PC-3 (cell line): Measurements from ENCODE around the gene CLEC16A. TPM values are rescaled to one million over a fixed set of nuclear protein-coding genes. Genes with fewer than 3 reads are reported as not detected.

Experiments used
- ATAC-seq: fragments of 200-7000 bp; cut with Tn5 transposase; 2 replicates; pipeline ENCODE4 v1.9.1; 2020; ENCODE audit warnings: mild to moderate bottlenecking, moderate library complexity
- BruUV-seq: library from RNA; stranded (reverse); fragments of 400-500 nt; replicated peaks from 2 replicates; lab custom pipeline; 2021; lab: Mats Ljungman, UMichigan
- CTCF ChIA-PET: fragments of 300-600 bp; sonication (Branson Sonifier 250); formaldehyde crosslinking; loops from one replicate; lab custom pipeline; 2022; ENCODE audit warnings: antibody characterized with exemption; lab: Charles Lee
- POLR2A ChIA-PET: fragments of 300-600 bp; sonication (Branson Sonifier 250); formaldehyde crosslinking; loops from one replicate; lab custom pipeline; 2022; ENCODE audit warnings: antibody characterized with exemption; ENCODE audit not compliant: unreplicated experiment; lab: Charles Lee
- DNase-seq: peaks from one replicate; pipeline ENCODE4 v3.0.0-alpha.2; 2015
- H2AFZ ChIP-seq: fragments of 300-600 bp; sonication (generic); 2 replicates; pipeline ENCODE4 v1.6.0; 2016; ENCODE audit warnings: antibody characterized with exemption, low read length
- H3F3A ChIP-seq: fragments of 300-600 bp; sonication (generic); one replicate; pipeline ENCODE4 v1.6.0; 2017; ENCODE audit warnings: antibody characterized with exemption, low read length, control low read depth, mild to moderate bottlenecking; ENCODE audit not compliant: unreplicated experiment
- H3K27ac ChIP-seq: fragments of 300-600 bp; sonication (generic); 2 replicates; pipeline ENCODE4 v1.5.1; 2016; ENCODE audit warnings: mild to moderate bottlenecking, low read length
- H3K27me3 ChIP-seq: fragments of 300-600 bp; sonication (generic); 2 replicates; pipeline ENCODE4 v1.6.1; 2016; ENCODE audit warnings: low read length, mixed read lengths
- H3K36me3 ChIP-seq: fragments of 300-600 bp; sonication (generic); 2 replicates; pipeline ENCODE4 v1.6.1; 2016; ENCODE audit warnings: low read depth, mixed run types, low read length, mixed read lengths
- H3K4me1 ChIP-seq: fragments of 300-600 bp; sonication (generic); 2 replicates; pipeline ENCODE4 v1.5.1; 2016; ENCODE audit warnings: low read length; ENCODE audit not compliant: insufficient read depth
- H3K4me2 ChIP-seq: fragments of 300-600 bp; sonication (generic); 2 replicates; pipeline ENCODE4 v1.6.0; 2016; ENCODE audit warnings: low read length
- H3K4me3 ChIP-seq: fragments of 300-600 bp; sonication (generic); 2 replicates; pipeline ENCODE4 v1.5.1; 2016; ENCODE audit warnings: mild to moderate bottlenecking, low read length, mixed read lengths
- H3K79me2 ChIP-seq: fragments of 300-600 bp; sonication (generic); 2 replicates; pipeline ENCODE4 v1.6.1; 2017; ENCODE audit warnings: low read length, mixed read lengths
- H3K9ac ChIP-seq: fragments of 300-600 bp; sonication (generic); 2 replicates; pipeline ENCODE4 v1.6.0; 2016; ENCODE audit warnings: mild to moderate bottlenecking, low read length
- H3K9me2 ChIP-seq: fragments of 300-600 bp; sonication (generic); replicated peaks from 2 replicates; pipeline ENCODE4 v1.6.1; 2016; ENCODE audit warnings: mixed run types, low read length, mixed read lengths
- H3K9me3 ChIP-seq: fragments of 300-600 bp; sonication (generic); 2 replicates; pipeline ENCODE4 v1.6.1; 2016; ENCODE audit warnings: low read length, mixed read lengths
- H4K20me1 ChIP-seq: fragments of 300-600 bp; sonication (generic); 2 replicates; pipeline ENCODE4 v1.6.1; 2016; ENCODE audit warnings: low read length, mixed read lengths
- CTCF ChIP-seq: fragments of 300-600 bp; sonication (generic); conservative IDR thresholded peaks from 2 replicates; pipeline ENCODE4 v1.5.1; 2017; ENCODE audit warnings: antibody characterized with exemption, low read depth, mild to moderate bottlenecking, low read length
- EZH2 ChIP-seq: fragments of 300-600 bp; sonication (generic); IDR thresholded peaks from one replicate; pipeline ENCODE4 v1.6.1; 2017; ENCODE audit warnings: antibody characterized with exemption, mild to moderate bottlenecking, low read length; ENCODE audit not compliant: unreplicated experiment
- EZH2phosphoT487 ChIP-seq: fragments of 300-600 bp; sonication (generic); IDR thresholded peaks from 2 replicates; pipeline ENCODE4 v1.6.1; 2018; ENCODE audit warnings: mild to moderate bottlenecking, antibody characterized with exemption, low read length, borderline replicate concordance
- intact Hi-C: fragments of 100-400 bp; cut with micrococcal nuclease; formaldehyde crosslinking; loops from 2 replicates; pipeline ENCODE4 v1.9.0; 2023
- total RNA-seq: library from RNA; depleted of rRNA; stranded (reverse); fragments of >200 nt; gene quantifications from 2 replicates; pipeline ENCODE4 v1.2.3, GENCODE V29; 2014

CLEC16A gene
- total RNA-seq, 1 experiment from 2014 or later: 9.5 TPM

GRCh38 chr16:11211977-11212797, 267.8 kb downstream of the CLEC16A start:
- Histone ChIP-seq H3K9ac (no peak overlapping the region), H3K36me3 (no peaks in the 10 kb centered on the region), H4K20me1 (no peaks in the 10 kb centered on the region), H3K9me2 (no peaks in the 10 kb centered on the region), H3K9me3 (no peaks in the 10 kb centered on the region), H3K79me2 (no peaks in the 10 kb centered on the region), H2AFZ (no peak overlapping the region), H3K27me3 (no peaks in the 10 kb centered on the region), H3F3A (no peaks in the 10 kb centered on the region), H3K4me1 (no peaks in the 10 kb centered on the region), H3K4me2 (no peak overlapping the region), H3K27ac (no peak overlapping the region), H3K4me3 (no peak overlapping the region)
- DNase-seq (no peak), ATAC-seq (no peak)
- no TSS peak for BruUV-seq
- no peak for TF ChIP-seq EZH2phosphoT487
- TF ChIP-seq CTCF: no peak
- TF ChIP-seq EZH2: no peak
- ChIA-PET CTCF (no interaction called here), POLR2A (no interaction called here)
- intact Hi-C loops: no loop called here

GRCh38 chr16:11212798-11213196, 268.4 kb downstream of the CLEC16A start:
- Histone ChIP-seq H3K4me2 (no peak overlapping the region), H3K27me3 (no peaks in the 10 kb centered on the region), H3K9ac (no peak overlapping the region), H4K20me1 (no peaks in the 10 kb centered on the region), H3K27ac (no peak overlapping the region), H2AFZ (no peak overlapping the region), H3K9me2 (no peaks in the 10 kb centered on the region), H3F3A (no peaks in the 10 kb centered on the region), H3K36me3 (no peaks in the 10 kb centered on the region), H3K79me2 (no peaks in the 10 kb centered on the region), H3K4me1 (no peaks in the 10 kb centered on the region), H3K9me3 (no peaks in the 10 kb centered on the region), H3K4me3 (no peak overlapping the region)
- ATAC-seq (no peak), DNase-seq (no peak)
- ChIA-PET POLR2A (no interaction called here), CTCF (no interaction called here)
- intact Hi-C loops: no loop called here
- TF ChIP-seq CTCF: no peak
- no peak for TF ChIP-seq EZH2phosphoT487
- TF ChIP-seq EZH2: no peak
- no TSS peak for BruUV-seq

- H3K4me3 ChIP-seq: no peak overlapping the region
- H3K79me2 ChIP-seq: no peaks in the 10 kb centered on the region
- H4K20me1 ChIP-seq: no peaks in the 10 kb centered on the region
- intact Hi-C loops: no loop called here
- H3K36me3 ChIP-seq: no peaks in the 10 kb centered on the region
- H3K4me1 ChIP-seq: no peaks in the 10 kb centered on the region
- DNase-seq: no peak
- ChIA-PET CTCF (no interaction called here), POLR2A (no interaction called here)
- no peak overlapping the region for H2AFZ ChIP-seq
- H3K9me2 ChIP-seq: no peaks in the 10 kb centered on the region
- H3K4me2 ChIP-seq: no peak overlapping the region
- no peaks in the 10 kb centered on the region for H3K27me3 ChIP-seq
- H3F3A ChIP-seq: no peaks in the 10 kb centered on the region
- TF ChIP-seq CTCF (no peak), EZH2phosphoT487 (no peak), EZH2 (no peak)
- H3K27ac ChIP-seq: no peak overlapping the region
- H3K9me3 ChIP-seq: no peaks in the 10 kb centered on the region
- ATAC-seq: no peak
- no peak overlapping the region for H3K9ac ChIP-seq
- BruUV-seq: no TSS peak
Measured at GRCh38 chr16:11213373-11213772, 269.0 kb downstream of the CLEC16A start.
